GM12891 (cell line): ENCODE measurements around the gene LDAH.

ENCODE experiments used
- DNase-seq: peaks from one replicate; pipeline ENCODE4 v3.0.0; 2011; ENCODE audit warnings: low spot score; ENCODE audit not compliant: insufficient read length
- FAIRE-seq: peaks from 2 replicates; lab custom pipeline; 2011; peaks lifted over from hg19 to GRCh38; lab: Jason Lieb, UNC
- PAX5 ChIP-seq: IDR thresholded peaks from 2 replicates; pipeline ENCODE4 v1.6.1; 2011; ENCODE audit warnings: low read length, moderate library complexity, mild to moderate bottlenecking; ENCODE audit not compliant: insufficient read depth, severe bottlenecking
- POLR2A ChIP-seq: IDR thresholded peaks from 2 replicates; pipeline ENCODE4 v1.6.1; 2011; ENCODE audit warnings: low read depth, low read length, control low read depth
- POLR2AphosphoS5 ChIP-seq: IDR thresholded peaks from 2 replicates; pipeline ENCODE4 v1.6.1; 2011; ENCODE audit warnings: low read depth, low read length, control low read depth
- POU2F2 ChIP-seq: IDR thresholded peaks from 2 replicates; pipeline ENCODE4 v1.6.1; 2011; ENCODE audit warnings: low read depth, mild to moderate bottlenecking, control low read depth, low read length, moderate library complexity
- SPI1 ChIP-seq: IDR thresholded peaks from 2 replicates; pipeline ENCODE4 v1.6.1; 2011; ENCODE audit warnings: low read depth, low read length, control low read depth
- TAF1 ChIP-seq: IDR thresholded peaks from 2 replicates; pipeline ENCODE4 v1.6.1; 2011; ENCODE audit warnings: low read depth, low read length, control low read depth

Gene LDAH

DNA sequence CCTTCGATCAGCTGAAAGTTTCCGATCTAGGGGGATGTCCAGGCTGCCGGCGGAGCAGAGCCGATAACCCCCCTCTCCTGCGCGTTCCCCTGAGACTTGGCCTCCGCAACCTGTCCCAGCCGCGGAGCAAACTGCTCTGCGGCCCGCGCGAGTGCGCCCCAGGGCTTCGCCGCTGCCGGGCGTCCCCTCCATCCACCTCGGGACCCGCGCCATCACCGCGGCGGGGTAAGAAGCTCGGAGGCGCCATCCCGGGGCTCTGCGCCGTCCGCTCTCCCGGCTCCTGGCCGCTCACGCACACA lies 156.9 kb downstream of the LDAH start:
- no peak for TF ChIP-seq PAX5
- TF ChIP-seq POU2F2: no peak
- no peak for TF ChIP-seq POLR2A
- TF ChIP-seq TAF1: no peak
- TF ChIP-seq POLR2AphosphoS5: no peak
- TF ChIP-seq SPI1: no peak
- FAIRE-seq (peak; percentile 5), DNase-seq (no peak)

DNA sequence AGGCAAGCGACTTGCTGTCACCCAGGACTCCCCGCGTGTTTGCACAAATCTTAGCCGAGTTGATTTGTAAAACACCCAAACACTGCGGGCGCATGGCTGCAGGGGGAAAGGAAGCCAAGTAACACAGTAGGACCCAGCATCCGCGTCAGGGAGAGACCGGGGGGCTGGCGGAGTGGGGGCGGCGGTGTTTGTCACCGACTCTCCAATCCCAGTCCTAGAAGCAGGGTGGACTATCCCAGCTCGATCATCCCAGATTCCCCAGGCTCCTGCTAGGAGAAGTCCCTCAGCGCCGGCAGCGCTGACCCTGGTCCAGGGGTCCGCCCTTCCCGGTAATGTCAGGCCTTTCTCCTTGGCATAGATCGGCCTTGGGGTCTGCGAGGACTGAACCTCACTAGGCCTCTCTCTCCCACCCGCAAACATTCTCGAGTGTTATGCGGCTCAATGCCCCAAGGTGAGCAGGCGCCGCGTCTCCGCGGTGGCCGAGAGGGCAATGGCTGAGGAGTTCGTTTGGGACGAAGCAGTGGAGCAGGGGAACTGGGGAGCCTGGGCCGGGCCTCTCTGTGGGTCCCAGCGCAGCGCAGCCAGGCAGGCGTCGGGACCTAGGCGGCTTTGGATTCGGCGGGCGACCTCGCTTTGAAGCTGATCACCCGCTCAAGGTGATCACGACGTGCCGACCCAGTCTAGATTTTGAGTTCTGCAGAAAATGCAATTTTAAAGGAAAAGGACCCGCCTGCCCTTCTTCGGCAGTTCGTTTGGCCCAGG lies 157.5 kb downstream of the LDAH start:
- no peak for FAIRE-seq
- TF ChIP-seq PAX5 (no peak), SPI1 (no peak), POU2F2 (no peak), TAF1 (no peak), POLR2AphosphoS5 (no peak), POLR2A (no peak)

DNA sequence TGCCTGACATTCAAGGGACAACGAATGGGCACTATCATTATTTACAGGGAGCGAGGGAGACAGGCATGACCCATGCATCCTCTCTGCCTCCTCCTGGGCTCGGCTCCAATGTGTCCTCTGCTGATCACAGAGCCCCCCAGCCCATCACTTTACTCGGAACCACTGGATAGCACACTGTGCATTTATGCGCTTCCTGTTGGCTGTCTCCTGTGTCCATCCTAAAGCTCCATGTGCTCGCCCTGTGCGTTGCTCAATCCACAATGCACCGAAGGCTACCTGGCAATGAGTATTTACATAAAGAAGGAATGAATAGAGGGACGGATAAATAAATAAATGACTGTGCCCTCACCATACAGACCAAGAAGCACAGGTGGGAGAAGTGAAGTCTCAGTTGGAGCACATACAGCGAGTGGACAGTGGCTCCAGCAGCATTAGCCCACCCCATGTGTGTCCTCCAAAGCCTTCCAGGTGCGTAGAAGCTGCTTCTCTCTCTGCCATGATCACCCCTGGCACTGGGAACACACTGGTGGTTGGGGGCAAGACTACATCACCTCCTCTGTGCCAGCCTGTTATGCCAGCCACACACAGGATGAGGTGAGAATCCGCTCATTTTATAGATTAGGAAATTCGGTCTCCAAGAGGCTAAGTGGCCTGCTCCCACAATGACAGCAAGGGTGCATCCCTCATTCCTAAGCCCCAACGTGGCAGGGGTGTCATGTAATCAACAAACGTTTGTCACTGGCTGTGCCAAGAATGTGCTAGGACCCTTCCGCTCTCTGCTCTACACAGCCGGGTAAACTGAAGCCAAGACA lies 158.3 kb downstream of the LDAH start:
- TF ChIP-seq TAF1 (no peak), POLR2A (no peak), POU2F2 (no peak), SPI1 (no peak), POLR2AphosphoS5 (no peak), PAX5 (no peak)
- FAIRE-seq (no peak), DNase-seq (no peak)

More for the DNA sequence above, 157.5 kb downstream of the LDAH start:
- no peak for DNase-seq

DNA sequence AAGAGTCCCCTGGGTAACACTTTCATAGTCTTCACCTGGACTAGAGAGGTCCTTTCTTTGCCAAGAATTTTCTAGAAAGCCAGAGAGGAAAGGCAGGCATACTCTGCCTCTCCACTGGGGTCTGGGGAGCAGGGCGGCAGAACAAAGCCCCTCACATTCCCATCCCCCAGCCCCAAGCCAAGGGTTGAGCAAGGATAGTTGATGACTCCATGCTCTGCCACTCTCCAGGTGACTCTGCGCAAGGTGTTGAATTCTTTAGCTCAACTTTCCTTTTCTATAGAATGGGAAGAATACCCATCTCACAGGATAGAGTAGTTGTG lies 158.9 kb downstream of the LDAH start:
- FAIRE-seq (no peak), DNase-seq (no peak)
- TF ChIP-seq SPI1 (no peak), POU2F2 (no peak), TAF1 (no peak), POLR2A (no peak), POLR2AphosphoS5 (no peak), PAX5 (no peak)

DNA sequence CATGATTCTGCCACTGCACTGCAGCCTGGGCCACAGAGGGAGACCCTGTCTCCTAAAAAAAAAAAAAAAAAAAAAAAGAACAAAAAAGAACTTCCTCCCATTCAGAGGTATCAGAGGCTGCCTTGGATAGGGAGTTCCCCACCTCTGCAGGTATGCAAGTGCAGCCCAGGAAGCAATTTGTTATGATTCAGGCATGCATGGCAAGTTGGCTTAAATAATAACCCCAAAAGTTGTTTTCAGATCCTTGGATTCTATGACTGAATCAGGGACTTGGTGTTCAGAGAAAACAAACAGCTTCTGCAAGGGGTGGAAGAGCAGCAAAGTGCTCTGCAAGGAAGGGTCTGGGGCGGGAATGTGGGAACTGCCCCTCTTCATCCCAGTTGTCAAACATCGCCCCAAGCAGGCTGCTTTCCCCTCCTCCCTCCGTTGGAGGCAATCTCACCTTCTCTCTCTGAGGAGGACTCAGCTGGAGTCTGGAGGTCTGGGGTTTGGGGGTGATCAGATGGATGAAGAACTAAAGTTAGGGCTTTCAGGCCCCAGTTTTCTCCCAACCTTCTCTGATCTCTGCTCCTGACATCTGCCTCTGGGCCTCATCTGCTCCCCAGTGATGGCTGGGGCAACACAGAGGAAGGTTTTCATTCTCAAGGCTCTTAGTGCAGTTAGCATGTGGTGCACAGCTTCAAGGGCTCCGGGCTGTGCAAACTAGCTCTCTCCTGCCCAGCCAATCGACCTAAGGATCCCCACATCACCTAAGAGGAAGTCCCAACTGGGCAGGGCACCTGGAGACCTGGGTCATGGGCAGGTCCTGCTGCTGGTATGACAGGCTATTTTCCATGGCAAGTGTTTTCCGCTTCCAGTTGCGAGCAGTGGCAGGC lies 159.5 kb downstream of the LDAH start:
- FAIRE-seq (no peak), DNase-seq (no peak)
- TF ChIP-seq POLR2AphosphoS5 (no peak), SPI1 (no peak), POU2F2 (no peak), POLR2A (no peak), PAX5 (no peak), TAF1 (no peak)

DNA sequence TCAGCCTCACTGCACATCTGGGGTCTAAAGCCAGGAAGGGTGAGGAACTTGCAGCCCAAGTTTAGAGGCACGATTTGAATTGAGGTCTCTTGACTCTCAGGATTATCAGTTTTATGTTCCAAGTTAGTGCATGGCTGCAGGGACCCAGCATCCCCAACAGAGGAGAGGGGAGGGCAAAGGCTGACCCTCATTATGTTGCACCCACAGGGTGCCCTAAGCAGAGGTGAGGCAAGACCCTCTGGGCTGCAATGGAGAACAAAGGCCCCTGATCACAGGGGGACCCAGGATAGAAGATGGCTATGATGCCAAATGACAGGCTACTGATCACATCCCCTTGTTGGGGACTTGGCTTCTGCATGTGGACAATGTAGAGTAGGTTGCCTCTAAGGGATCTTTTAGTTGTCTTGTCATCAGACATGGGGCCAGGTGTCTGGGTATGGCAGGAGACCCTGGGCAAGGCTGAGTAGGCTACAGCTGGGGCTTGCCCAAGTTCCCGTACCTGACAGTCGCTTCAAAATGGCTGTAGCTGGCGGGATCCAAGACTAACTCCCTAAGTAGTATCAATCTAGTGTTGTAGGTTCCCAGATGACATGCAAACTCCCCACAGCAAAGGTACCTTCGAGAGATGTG lies 160.5 kb downstream of the LDAH start:
- TF ChIP-seq POLR2AphosphoS5: no peak
- TF ChIP-seq POU2F2: no peak
- no peak for TF ChIP-seq TAF1
- no peak for TF ChIP-seq PAX5
- no peak for TF ChIP-seq POLR2A
- no peak for TF ChIP-seq SPI1
- no peak for DNase-seq
- FAIRE-seq: no peak

DNA sequence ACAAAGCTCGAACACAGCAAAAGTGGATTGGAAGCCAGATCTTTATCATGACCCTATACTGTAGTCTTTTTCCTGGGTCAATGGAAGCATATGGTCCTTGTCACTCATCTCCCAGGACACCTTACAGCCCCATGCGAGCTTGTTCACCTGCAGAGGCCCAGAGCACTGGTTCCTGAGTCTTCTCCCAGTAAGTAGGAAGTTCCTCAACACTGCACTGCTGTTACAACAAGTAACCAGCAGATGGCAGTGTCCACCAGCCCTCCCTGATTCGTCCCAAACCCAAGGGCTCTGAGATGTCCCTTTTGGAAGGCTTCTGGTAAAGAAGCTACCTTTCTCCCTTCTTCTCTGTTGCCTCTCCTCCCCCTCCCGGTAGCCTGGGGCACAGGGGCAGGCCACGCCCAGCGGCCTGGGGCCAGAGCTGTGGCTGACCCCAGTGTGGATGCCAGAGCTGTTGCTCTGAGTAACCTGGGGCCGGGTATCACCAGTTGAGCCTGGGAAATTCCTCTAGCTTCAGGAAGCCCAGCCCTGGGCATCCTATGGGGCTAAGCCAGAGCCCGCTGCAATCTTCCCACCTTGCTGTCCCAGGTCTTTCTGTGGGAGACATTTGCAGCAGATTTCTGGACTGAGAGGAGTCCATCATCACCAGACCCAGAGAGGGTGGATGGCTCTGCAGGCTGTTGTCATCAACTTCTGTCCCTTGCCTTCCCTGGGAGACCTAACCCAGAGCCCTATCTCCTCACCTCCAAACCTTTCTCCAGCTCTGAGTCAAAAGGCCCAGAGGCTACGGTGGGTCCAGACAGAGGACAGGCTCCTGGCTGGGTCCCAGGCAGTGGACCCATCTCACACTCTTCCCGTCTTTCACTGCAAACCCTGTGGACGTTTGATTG lies 161.2 kb downstream of the LDAH start:
- TF ChIP-seq SPI1 (no peak), PAX5 (no peak), TAF1 (no peak), POLR2A (no peak), POLR2AphosphoS5 (no peak), POU2F2 (no peak)
- FAIRE-seq (peak; percentile 95), DNase-seq (peak; percentile 66)
